Choroid plexus epithelial cell (primary cell): ENCODE measurements around the gene DPYSL5.

ENCODE experiments used
- DNase-seq: peaks from one replicate; pipeline ENCODE4 v3.0.0-alpha.2; 2010; ENCODE audit warnings: low read depth
- H3K4me3 ChIP-seq: 2 replicates; pipeline ENCODE4 v1.5.1; 2011; ENCODE audit warnings: low read depth, mild to moderate bottlenecking, control low read depth, low read length, moderate library complexity
- CTCF ChIP-seq: conservative IDR thresholded peaks from 2 replicates; pipeline ENCODE4 v1.5.1; 2011; ENCODE audit warnings: low read depth, mild to moderate bottlenecking, control low read depth, inconsistent platforms, low read length, moderate library complexity

Gene DPYSL5

GRCh38 chr2:26843041-26843440 is 4.9 kb upstream of the DPYSL5 start:
- TF ChIP-seq CTCF: no peak
- no peak for DNase-seq
- H3K4me3 ChIP-seq: no peak overlapping the region

GRCh38 chr2:26845021-26845420 is 2.9 kb upstream of the DPYSL5 start:
- H3K4me3 ChIP-seq: no peak overlapping the region
- DNase-seq: no peak
- TF ChIP-seq CTCF: no peak

GRCh38 chr2:26846334-26847306 is 1.3 kb upstream of the DPYSL5 start:
- peak; percentile 82 for TF ChIP-seq CTCF
- peak; percentile 85 for DNase-seq
- no peak overlapping the region for H3K4me3 ChIP-seq

GRCh38 chr2:26847307-26847654 is 651 bp upstream of the DPYSL5 start:
- no peak overlapping the region for H3K4me3 ChIP-seq
- TF ChIP-seq CTCF: no peak
- DNase-seq: no peak

- DNase-seq: no peak
- H3K4me3 ChIP-seq: no peak overlapping the region
- TF ChIP-seq CTCF: no peak
These were observed 564 bp downstream of the DPYSL5 start for GRCh38 chr2:26848336-26849055.

GRCh38 chr2:26849056-26849999 is 1.4 kb downstream of the DPYSL5 start:
- no peak overlapping the region for H3K4me3 ChIP-seq

More at GRCh38 chr2:26849056-26849999, 1.4 kb downstream of the DPYSL5 start:
- DNase-seq: no peak
- no peak for TF ChIP-seq CTCF
